HG02678 (cell line): ENCODE measurements around the gene FNDC3A.
A peak's percentile ranks its signal among the peaks of the same experiment; 100 is the strongest.

Experiments
- ATAC-seq: cut with Tn5 transposase; IDR thresholded peaks from one replicate; pipeline ENCODE4 v1.9.1; 2021; ENCODE audit warnings: mild to moderate bottlenecking, moderate library complexity; ENCODE audit not compliant: unreplicated experiment

Gene FNDC3A

DNA sequence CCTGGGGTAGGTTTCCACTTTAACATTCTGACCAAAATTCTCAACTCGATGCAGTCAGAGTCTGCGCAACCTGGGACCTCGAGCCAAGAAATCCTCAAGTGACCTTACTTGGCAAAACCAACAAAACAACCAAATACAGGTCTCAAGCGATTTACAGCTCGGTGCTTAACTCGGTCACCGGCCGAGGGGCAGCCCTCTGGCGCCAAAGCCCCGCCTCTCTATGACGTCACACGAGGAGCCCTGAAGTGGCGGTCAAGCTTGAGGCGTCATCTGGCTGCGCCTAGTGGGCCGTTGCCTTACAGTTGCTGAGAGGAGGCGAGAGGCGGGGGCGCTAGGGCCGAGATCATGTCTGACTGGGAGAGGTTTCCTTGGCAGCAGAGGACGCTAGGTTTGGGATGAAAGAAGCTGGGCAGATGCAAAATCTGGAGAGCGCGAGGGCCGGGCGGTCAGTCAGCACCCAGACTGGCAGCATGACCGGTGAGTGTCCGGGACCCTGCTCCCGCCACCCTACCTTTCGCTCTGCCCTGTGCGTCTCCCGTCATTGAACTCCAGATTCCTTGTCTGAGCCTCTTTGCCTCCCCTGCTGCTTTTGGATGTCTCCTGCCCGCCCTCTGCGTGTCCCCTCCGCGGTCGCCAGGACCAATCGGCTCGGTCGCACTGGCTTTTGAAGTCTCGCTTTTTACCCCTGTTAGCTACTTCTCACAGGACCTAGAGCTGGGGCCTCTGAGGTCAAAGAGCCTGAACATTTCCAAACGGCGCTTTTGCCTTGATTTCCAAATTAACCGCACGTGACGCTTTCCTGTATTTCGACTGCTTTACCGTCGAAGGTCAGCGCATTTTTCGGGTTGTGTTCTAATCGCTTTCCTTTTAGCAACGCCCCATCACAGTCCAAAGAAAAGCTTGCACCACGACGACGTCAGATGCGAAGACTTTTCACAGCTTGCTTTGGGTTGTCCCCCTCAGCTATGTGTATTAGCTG is 272.2 kb downstream of the FNDC3A start, which contains the start of gene CDADC1:
Gene CDADC1, plus strand, starts transcription at position 283 of the 979 bp plus-strand sequence. Its CDS starts 113 bp downstream, at position 396.
- peak; percentile 96 for ATAC-seq

DNA sequence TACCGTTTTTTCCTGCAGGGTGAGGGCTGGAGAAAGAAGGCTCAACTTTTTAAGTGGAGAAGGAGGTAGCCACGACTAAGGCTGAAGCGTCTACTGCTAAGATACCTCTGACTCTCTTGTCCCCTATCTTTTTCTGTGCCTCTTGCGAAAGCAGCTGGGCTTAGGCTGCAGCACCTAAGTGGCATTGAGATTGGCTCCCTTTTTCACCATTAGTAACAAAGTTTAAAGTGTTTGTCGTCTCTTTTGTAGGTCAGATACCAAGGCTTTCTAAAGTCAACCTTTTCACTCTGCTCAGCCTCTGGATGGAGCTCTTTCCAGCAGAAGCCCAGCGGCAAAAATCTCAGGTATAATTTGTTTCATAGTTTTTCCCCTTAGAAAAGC is 272.9 kb downstream of the FNDC3A start:
- no peak for ATAC-seq

DNA sequence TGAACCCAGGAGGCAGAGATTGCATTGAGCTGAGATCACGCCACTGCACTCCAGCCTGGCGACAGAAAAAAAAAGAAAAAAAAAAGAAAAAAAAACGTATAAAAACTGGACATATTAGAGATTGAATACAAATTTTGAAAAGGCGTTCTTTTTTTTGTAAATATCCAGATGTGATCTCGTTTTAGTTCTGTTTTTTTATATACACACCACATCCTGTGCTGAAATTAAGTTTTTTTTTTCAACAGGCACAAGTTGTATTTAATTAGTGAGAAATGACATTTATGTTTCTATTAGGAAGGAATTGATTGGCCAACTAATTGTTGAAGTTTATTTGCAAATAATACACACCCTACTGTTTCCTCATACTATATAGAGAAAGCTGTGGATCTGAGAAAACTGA is 275.6 kb downstream of the FNDC3A start:
- no peak for ATAC-seq

DNA sequence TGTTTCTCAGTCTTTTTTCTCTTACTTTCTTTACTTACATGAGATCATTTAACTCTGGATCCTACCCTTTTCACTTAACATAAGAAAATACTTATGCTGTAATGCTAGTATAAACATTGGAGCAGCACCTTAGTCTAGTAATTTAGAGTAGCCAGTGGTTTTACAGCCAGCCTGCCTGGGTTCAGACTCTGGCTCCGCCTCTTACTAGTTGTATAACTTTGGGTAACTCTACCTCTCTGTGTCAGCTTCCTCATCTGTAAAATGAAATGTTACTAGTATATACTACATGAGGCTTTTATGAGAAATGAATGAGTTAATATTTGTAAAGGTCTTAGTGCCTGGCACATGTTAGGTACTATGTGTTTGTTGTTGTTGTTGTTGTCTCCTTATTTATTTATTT is 277.6 kb downstream of the FNDC3A start:
- no peak for ATAC-seq

DNA sequence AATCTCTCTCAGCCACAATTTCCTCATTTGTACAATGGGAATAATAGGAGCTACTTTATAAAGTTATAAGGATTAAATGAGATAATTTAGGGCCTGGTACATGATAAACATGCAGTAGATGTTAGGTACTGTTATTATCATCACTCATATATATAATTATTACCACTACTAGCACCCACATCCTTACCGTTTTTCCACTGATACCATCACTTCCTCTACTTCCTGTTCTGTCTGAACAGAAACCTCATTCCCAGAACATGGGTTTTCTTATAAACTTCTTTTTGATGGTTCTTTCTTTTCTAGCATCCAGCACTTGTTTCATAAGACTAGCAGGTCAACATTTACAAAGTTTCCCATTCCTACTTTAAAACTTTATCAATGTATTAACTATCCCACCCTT is 278.3 kb downstream of the FNDC3A start:
- no peak for ATAC-seq

DNA sequence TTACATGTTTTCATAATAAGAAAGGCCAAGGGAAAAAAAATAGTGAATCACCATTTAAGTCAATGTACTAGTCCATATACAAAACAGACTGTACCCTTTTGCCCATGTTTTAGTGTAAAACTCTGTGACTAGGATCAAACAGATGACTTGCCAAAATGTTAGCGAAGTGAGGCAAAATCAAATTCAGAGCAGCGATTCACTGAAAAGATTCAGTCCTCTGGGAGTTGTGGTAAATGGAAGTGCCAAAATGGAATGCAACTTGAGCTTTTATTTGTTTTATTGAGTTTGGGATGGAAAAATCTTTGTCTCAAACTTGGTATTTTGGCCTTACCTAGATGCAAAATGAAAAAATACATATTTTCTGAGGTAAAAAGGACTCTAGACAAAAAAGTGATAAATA is 281.1 kb downstream of the FNDC3A start:
- ATAC-seq = no peak

DNA sequence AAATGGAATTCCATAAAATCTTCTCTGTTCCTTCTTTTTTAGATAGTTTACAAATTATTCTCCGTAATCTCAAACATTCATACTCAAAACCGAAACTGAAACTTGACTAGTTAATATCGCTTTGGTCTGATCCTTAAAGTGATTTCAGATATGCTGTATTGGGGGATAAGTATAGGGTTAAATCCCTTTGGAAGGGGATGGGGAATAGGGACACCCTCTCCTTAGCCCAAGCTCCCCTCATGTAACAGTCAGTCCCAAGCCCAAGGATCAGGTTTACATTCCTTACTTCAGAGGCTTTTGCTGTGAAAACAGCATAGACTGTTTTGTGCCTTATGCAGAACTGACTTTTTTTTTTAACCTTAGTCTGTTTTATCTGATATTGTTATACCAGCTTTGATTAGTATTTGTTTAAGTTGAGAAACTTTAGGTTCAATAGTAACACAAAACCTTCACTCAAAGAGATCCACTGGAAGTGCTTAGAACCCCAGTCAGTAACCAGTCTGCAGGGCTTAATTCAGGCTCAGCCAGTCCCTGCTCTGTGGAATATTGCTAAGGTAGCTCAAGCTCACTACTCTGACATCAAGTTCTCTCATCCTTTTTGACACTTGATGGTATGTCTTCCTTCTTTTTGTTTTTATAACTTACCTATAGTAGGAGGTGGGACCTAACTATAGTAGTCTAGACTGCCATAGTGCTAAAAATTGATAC is 282.5 kb downstream of the FNDC3A start:
- ATAC-seq = no peak
